Activated T-helper 9 cell treated with anti-CD3 and anti-CD28 coated beads, Interleukin-2, amount 50 U/mL, for 16 hours (primary cell): ENCODE measurements around the gene NDUFS7.

Experiments used
- DNase-seq: peaks from one replicate; pipeline ENCODE4 v3.0.0-alpha.2; 2020; ENCODE audit warnings: low read depth

NDUFS7 gene

DNA sequence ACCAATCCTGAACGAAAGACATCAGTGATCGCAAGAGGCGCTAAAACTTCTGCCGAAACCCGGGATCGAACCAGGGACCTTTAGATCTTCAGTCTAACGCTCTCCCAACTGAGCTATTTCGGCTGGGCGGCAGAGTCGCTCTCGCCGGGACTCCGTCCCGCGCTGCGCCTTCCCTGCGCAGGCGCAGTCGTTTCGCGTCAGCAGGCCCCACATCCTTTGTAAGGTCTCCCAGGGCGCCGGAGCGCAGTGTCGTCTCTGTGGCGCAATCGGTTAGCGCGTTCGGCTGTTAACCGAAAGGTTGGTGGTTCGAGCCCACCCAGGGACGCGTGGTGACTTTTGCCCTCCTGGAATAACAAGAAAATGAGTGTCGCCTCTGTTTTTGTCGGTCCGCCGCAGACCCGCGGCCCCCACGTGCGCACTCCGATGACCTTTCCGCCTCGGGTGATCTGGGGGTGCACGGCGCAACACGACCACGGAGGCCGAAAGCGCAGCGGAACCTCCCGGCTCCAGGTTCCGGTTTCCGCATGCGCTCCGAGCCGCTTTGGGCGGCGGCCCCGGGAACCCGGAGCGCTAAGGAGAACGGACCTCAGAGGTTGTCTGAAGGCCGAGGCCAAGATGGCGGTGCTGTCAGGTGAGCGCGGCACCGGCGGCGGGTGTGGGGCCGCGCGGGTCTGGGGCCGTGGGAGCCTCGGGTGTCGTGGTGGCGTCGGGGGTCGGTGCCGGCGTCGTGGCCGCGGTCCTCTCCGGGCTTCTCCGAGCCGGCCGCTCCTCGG is at the start of gene NDUFS7:
Gene NDUFS7 (plus strand): TSS at position 596 of the 773 bp plus-strand sequence. CDS start 20 bp downstream, at position 616.
- DNase-seq: peak; percentile 87

- DNase-seq: no peak
Measured at GRCh38 chr19:1336079-1336684, 47.5 kb upstream of the NDUFS7 start.

DNA sequence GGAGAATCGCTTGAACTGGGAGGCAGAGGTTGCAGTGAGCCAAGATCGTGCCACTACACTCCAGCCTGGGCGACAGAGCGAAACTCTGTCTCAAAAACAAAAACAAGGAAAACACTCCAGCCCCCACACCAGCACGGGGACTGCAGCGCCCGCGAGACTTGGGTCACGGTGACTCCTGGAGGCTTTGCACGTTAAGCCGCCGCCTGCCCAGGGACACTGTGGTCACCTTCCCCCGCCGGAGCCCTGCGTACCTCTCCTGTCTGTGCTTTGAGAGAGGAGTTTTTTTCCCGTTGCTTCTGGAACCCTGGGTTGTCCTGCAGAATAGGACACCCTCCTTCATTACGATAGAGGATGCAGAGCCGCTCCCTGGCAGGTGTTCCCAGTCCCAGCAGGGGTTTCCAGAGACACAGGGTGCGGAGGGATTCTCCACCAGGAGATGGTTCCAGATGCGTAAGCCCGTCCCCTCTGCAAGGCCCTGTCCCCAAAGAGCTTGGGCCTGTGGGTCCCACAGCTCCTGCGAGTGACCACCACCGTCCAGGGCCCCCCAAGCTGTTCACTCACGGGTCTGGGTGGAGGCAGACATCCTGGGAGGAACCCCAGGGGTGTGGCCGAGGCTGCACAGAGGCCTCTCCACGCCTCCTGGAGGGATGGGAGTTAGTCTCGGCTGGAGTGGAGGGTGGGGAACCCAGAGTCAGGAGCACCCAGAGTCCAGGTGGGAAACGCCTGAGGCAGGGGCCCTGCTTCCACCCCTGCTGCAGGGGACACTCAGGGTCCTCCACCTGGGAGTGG is 42.8 kb upstream of the NDUFS7 start:
- no peak for DNase-seq

DNA sequence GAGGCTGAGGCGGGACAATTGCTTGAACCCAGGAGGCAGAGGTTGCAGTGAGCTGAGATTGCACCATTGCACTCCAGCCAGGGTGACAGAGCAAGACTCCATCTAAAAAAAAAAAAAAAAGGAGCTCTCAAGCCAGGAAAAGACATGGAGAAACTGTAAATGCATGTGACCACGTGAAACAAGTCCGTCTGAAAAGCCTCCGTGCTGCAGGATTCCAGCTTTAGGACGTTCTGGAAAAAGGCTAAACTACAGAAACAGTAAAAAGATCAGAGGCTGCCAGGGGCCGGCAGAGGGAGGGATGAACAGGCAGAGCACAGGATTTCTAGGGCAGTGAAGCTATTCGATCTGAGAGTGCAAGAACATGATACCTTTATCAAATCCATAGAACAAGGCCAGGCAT is 40.7 kb upstream of the NDUFS7 start:
- DNase-seq: no peak

- no peak for DNase-seq
Measured at GRCh38 chr19:1349211-1349610, 34.5 kb upstream of the NDUFS7 start.

- no peak for DNase-seq
Measured at GRCh38 chr19:1350867-1351266, 32.8 kb upstream of the NDUFS7 start.

DNA sequence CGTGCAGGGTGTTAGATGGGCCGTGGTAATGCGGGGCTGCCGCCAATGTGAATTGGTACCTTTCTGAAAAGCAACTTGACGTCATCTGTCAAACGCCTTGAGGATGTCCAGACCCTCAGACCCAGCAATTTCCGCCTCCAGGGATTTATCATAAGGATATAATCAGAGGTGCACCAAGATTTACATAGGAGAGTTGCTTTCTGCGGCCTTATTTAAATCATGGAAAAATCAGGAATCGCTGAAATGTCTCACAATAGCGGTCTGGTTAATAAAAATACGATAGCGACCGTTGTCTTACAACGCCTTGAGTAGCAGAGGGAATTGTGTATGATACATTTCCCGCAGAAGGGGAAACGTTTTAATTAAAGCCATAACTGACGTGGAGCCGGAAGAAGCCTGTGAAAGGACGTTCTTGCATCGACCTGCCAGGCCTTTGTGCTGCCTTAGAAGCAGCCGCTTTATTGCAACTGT is 32.3 kb upstream of the NDUFS7 start:
- no peak for DNase-seq

DNA sequence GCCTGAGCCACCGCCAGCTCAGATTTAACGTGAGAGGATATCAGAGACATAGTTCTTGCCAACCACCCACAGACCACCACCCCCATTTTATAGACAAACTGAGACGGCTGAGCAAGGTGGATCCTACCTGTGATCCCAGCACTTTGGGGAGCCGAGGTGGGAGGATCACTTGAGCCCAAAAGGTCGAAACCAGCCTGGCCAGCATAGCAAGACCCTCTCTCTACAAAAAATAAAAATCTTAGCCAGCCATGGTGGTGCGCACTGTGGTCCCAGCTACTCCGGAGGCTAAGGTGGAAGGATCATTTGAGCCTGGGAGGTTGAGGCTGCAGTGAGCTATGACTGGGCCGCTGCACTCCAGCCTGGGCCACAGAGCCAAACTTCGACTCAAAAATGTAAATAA is 30.6 kb upstream of the NDUFS7 start:
- DNase-seq: no peak

- DNase-seq: no peak
Measured at GRCh38 chr19:1354970-1355567, 28.6 kb upstream of the NDUFS7 start.

DNA sequence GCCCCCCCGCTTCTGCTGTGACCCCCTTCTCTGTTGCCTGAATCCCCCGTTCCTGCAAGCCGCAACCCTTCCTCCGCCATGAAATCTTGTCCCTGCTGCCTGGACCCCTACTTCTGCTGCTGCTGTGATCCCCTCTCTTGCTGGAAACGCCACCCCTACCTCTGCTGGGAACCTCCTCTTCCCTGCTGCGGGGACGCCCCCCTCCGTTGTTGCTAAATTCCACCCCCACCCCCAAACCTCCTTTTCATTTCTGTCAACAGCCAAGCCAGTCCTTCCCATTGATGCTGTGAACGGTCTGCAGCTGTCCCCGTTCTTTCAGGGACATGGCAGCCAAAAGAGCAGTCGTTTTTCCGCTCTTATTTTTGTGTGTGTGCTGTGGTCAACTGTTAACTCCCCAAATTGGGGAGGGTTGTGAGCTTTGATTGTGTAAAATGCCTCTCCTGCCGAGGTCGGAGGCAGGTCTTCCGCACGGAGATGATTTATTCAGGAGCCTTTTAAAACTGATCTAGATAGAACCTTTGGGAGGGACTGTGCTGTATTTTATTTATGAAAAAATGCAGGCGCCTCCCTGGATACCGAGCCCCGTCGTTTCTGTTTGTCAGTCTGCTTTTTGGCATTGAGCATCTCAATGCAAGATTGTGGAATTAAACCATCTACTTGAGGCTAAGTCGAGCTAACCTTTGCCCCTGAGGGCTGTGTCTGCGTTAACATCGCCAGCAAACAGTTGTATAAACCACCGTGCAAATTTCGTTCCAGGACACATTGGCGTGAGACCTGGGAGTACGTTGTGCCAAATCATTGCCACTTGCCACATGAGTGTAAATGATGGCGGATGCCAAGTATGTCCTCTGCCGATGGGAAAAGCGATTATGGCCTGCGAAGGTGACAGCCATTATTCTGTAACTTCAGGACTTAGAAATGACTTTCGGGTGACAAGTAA is 27.9 kb upstream of the NDUFS7 start:
- DNase-seq: no peak

DNA sequence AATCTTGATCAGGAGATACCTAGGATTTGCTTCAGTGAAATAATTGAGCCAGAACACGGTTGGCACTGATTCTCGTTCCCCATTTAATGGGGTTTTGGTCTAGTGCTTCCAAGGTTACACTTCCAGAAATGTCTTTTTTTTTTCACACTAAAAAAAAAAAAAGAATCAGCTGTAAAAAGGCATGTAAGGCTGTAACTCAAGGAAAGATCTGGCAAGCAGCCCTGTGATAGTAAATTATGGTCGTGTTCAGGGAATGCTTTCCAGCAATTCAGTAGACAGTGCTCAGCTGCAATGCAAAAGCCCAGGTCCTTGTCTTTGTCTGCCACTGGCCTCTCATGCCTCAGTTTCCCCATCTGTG is 27.2 kb upstream of the NDUFS7 start:
- DNase-seq: no peak

- DNase-seq: no peak
Measured at GRCh38 chr19:1357531-1358109, 26.1 kb upstream of the NDUFS7 start.

DNA sequence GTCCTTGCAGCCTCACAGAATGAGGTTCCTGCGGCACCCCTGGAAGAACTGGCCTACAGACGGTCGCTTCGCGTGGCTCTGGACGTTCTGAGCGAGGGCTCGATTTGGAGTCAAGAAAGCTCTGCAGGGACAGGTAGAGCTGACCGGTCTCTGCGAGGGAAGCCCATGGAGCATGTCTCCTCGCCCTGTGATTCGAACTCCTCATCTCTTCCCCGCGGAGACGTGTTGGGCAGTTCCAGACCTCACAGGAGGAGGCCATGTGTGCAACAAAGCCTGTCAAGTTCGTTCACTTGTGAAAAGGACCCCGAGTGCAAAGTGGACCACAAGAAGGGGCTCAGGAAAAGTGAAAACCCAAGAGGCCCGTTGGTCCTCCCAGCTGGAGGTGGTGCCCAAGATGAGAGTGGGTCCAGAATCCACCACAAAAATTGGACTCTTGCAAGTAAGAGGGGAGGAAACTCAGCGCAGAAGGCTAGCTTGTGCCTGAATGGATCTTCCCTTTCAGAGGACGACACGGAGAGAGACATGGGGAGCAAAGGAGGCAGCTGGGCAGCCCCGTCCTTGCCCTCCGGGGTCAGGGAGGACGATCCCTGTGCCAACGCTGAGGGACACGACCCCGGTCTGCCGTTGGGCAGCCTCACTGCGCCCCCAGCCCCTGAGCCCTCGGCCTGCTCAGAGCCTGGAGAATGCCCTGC is 23.4 kb upstream of the NDUFS7 start:
- no peak for DNase-seq

DNA sequence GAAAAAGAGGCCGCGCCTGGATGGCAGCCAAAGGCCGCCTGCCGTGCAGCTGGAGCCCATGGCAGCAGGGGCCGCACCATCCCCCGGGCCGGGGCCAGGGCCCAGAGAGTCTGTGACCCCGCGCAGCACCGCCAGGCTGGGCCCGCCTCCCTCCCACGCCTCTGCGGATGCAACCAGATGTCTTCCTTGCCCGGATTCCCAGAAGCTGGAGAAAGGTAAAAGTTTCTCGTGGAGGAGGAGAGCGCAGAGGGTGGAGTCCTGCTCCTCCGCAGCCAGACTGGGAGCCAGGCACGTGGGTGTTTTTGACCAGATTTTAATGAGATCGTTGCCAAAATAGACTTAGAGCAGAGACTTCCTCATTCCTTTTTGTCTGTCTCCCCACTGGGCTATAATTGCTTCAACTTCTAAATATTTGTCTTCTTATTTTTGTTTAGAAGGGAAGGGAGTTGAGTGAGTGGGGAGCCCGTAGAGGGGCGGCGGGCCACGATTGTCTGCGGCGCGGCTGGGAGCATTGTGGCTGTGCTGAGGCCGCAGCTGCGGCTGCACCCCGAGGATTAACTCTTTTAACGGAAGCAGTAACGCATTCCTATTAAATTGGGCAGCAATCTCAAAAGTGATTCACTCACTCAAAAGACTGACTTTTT is 22.8 kb upstream of the NDUFS7 start:
- DNase-seq: no peak

DNA sequence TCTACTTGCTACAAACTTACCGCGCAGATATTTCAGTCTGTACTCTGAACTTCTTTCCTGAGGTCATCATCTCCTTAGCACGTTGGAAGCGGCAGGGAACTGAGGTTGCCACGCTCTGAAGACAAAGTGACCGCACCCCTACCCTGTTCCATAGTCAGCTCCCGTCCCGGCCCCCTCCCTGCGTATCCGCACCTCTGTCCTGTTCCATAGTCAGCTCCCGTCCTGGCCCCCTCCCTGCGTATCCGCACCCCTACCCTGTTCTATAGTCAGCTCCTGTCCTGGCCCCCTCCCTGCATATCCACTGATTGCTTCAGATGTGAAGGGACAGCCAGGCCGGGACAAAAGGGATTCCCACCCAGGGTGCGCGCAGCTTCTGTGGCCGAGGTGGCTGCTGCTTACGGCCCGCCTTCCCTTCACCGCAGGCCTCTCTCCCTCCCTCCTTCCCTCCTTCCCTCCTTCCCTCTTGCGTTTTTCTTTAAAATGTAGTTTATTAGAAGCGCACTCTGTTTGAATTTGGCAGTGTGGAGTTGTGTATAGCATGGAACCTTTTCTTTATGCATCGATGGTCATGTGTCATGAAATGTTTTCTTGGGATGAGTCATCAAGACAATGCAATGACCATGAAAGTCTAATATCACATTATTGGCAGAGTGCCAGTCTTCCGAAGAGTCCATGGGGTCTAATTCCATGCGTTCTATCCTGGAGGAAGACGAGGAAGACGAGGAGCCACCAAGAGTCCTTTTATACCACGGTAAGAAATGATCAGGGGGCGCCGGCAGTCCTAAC is 21.9 kb upstream of the NDUFS7 start:
- DNase-seq: no peak

DNA sequence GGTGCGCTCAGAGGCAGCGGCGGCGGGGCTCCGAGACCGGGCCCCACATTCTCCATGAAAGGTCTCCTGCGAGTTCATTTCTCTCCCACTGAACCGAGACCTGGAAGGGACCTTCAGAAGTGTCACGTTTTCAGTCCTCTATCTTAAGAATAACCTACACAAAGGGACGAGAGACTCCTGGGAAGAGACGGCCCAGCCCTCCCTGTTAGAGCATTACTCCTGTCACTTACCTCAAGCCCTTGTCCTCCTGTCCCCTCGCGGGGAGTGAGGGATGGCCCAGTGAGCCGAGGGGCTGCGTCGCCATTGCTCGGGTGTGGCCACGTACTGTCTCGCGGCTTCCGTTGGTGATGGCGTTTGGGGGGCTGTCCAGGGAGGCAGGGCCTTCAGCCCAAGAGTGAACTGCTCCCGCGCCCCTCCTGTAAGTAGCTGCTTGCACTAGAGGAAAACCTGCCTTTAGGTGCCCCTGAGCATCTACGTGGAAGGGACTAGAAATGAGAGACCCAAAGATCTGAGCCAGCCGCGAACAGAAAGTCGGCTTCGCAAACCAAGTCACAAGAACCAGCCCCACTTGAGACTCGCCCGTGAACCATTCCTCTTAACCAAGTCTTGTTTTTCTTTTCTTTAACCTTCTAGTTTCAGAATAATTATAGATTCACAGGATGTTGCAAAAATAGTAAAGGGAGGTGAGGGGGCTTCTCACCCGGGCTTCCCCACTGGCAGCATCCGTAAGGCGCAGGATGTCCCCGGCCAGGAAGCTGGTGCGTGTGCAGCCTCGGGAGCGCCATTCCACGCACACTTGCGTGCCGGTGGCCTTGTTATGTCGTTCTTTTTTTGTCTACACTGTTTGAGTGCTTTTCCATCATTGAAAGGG is 21.1 kb upstream of the NDUFS7 start:
- DNase-seq: no peak

DNA sequence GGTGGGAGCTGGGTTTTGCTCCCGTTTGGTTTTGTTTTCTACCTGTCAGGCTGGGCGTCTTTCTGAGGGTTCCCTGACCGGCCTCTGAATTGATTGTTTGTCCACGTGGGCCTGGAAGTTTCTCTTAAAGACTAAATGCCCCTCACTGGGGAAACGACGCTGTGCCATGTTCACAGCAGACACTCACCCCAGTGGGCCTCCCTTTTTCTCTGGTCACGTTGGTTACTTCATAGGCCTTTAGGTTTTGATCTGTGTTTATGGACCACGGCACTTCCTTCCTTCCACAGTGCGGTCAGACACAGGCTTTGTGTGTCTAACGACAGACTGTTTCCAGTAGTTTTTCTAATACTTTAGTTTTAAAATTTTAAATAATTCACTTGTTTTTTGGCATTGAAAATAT is 20.1 kb upstream of the NDUFS7 start:
- DNase-seq: no peak

GRCh38 chr19:1364070-1364704 is 19.5 kb upstream of the NDUFS7 start:
- DNase-seq: no peak
